BJ (cell line): Measurements from ENCODE around the gene ZDHHC1. TPM values are rescaled to one million over a fixed set of nuclear protein-coding genes. Genes with fewer than 3 reads are reported as not detected.

ENCODE experiments used
- CTCF ChIA-PET: fragments of 350-600 bp; formaldehyde crosslinking; extraction: SDS; loops from one replicate; lab custom pipeline; 2021; ENCODE audit warnings: antibody characterized with exemption, inconsistent platforms; lab: Yijun Ruan, JAX
- POLR2A ChIA-PET: fragments of 300-600 bp; sonication (Branson Sonifier 250); formaldehyde crosslinking; extraction: SDS; loops from one replicate; lab custom pipeline; 2021; ENCODE audit warnings: antibody characterized with exemption; lab: Charles Lee
- DNase-seq: peaks from one replicate; pipeline ENCODE4 v3.0.0-alpha.2; 2011; ENCODE audit warnings: low read depth
- H3K27me3 ChIP-seq: 2 replicates; pipeline ENCODE4 v1.6.0; 2011; ENCODE audit warnings: low read length; ENCODE audit not compliant: control insufficient read depth, insufficient read depth
- H3K36me3 ChIP-seq: 2 replicates; pipeline ENCODE4 v1.5.1; 2011; ENCODE audit warnings: low read length; ENCODE audit not compliant: control insufficient read depth, insufficient read depth
- H3K4me3 ChIP-seq: 2 replicates; pipeline ENCODE4 v1.5.1; 2011; ENCODE audit warnings: low read depth, mild to moderate bottlenecking, control low read depth, low read length
- CTCF ChIP-seq: IDR thresholded peaks from 2 replicates; pipeline ENCODE4 v1.5.1; 2011; ENCODE audit warnings: low read depth, mild to moderate bottlenecking, control low read depth, inconsistent platforms, low read length, moderate library complexity; ENCODE audit not compliant: insufficient read depth
- polyA plus RNA-seq: library from polyadenylated mRNA; depleted of rRNA; stranded (reverse); fragments of >200 nt; gene quantifications from 2 replicates; pipeline ENCODE4 v1.2.3, GENCODE V29; 2011

ZDHHC1 gene
- polyA plus RNA-seq, 1 experiment, result 7.4 TPM

- no peak for TF ChIP-seq CTCF
- POLR2A ChIA-PET, result no interaction called here
- CTCF ChIA-PET, result no interaction called here
These were observed 21.2 kb upstream of the ZDHHC1 start for GRCh38 chr16:67437513-67437912.

GRCh38 chr16:67436640-67437193 lies 20.4 kb upstream of the ZDHHC1 start:
- CTCF ChIA-PET, result interaction anchor here (0.8 to 7.2 kb wide), 3 partner anchors 8 to 22 kb away, joined by 3 to 47 read pairs (median 3); no protein-coding TSS in a partner anchor
- H3K36me3 ChIP-seq, result peaks cover 10% of the 10 kb centered on the region
- POLR2A ChIA-PET, result no interaction called here
- no peak for TF ChIP-seq CTCF
- no peak overlapping the region for H3K4me3 ChIP-seq
- DNase-seq, result no peak
- H3K27me3 ChIP-seq, result no peaks in the 10 kb centered on the region

More at GRCh38 chr16:67437513-67437912, 21.2 kb upstream of the ZDHHC1 start:
- Histone ChIP-seq H3K36me3 (peaks cover 10% of the 10 kb centered on the region), H3K27me3 (no peaks in the 10 kb centered on the region), H3K4me3 (no peak overlapping the region)
- no peak for DNase-seq

GRCh38 chr16:67435758-67436164 lies 19.5 kb upstream of the ZDHHC1 start:
- ChIA-PET POLR2A (no interaction called here), CTCF (interaction anchor here (1.3 to 7.2 kb wide), 2 partner anchors 10 to 20 kb away, joined by 5 to 47 read pairs; no protein-coding TSS in a partner anchor)
- no peak for TF ChIP-seq CTCF
- Histone ChIP-seq H3K36me3 (peaks cover 10% of the 10 kb centered on the region), H3K4me3 (no peak overlapping the region), H3K27me3 (no peaks in the 10 kb centered on the region)
- DNase-seq, result no peak

GRCh38 chr16:67433131-67433719 lies 16.9 kb upstream of the ZDHHC1 start:
- ChIA-PET CTCF (interaction anchor here (0.6 to 7.2 kb wide), 4 partner anchors 13 to 91 kb away, joined by 3 to 47 read pairs (median 4); no protein-coding TSS in a partner anchor), POLR2A (no interaction called here)
- H3K4me3 ChIP-seq, result no peak overlapping the region
- H3K36me3 ChIP-seq, result no peaks in the 10 kb centered on the region; the same call in none of the 2 replicates
- no peak for TF ChIP-seq CTCF
- no peak for DNase-seq
- peaks cover 14% of the 10 kb centered on the region for H3K27me3 ChIP-seq

- no peak for DNase-seq
- POLR2A ChIA-PET, result no interaction called here
- CTCF ChIA-PET, result interaction anchor here (1.9 to 7.2 kb wide), 3 partner anchors 13 to 33 kb away, joined by 4 to 47 read pairs (median 9); no protein-coding TSS in a partner anchor
- H3K27me3 ChIP-seq, result peaks cover 17% of the 10 kb centered on the region
- TF ChIP-seq CTCF, result no peak
- H3K4me3 ChIP-seq, result no peak overlapping the region
- no peaks in the 10 kb centered on the region; the same call in none of the 2 replicates for H3K36me3 ChIP-seq
These were observed 16.2 kb upstream of the ZDHHC1 start for GRCh38 chr16:67432506-67432890.
